ENCODE measurements around the gene GALNT17.
A peak's percentile ranks its signal among the peaks of the same experiment; 100 is the strongest.
"Not testable (repeated sequence)": the region's sequence is repeated elsewhere in the genome, so short reads cannot be mapped to it uniquely, and the experiment has no call there.

The GALNT17 gene

GRCh38 chr7:71708710-71709109 is 576.8 kb downstream of the GALNT17 start:
- DNase-seq: no peak

DNA sequence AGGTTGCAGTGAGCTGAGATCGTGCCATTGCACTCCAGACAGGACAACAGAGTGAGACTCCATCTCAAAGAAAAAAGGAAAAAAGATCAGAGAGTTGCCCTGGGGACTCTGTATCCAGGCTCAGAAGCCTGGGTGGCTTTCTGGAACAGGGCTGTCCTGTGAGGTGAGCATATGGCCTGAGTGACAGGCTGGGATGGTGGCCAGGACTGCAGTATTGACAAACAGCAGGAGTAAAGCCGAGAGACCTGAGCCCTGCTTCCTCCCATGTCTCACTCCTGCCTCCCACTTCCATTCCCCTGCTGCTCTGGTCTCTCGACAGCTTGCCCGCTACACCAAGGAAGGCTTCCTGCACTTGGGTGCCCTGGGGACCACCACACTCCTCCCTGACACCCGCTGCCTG is 578.5 kb downstream of the GALNT17 start:
- DNase-seq: no peak

DNA sequence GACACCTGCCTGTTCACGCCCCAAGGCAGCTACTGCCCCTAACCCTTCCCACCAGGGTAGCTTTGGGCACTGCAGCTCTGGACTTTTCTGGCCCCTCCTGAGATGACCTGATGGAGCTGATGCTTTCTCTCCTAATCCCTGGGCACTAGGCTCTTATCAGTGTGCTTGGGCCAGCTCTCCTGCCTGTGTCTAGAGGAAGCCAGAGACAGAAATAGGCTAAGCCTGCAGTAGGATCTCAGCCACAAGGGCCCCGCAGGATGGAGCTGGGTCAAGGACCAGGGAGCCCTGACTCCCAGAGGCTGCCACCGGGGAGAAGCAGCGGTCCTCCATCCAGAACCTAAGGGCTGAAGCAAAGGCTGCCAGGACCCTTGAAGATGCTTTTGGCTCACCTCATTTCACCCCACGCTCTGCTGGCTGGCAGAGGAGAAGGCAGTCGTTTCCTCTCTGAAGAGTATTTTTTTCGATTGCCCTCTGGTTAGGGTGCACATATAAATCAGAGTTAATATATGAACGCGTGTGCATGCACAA is 580.8 kb downstream of the GALNT17 start:
- no peak for DNase-seq

DNA sequence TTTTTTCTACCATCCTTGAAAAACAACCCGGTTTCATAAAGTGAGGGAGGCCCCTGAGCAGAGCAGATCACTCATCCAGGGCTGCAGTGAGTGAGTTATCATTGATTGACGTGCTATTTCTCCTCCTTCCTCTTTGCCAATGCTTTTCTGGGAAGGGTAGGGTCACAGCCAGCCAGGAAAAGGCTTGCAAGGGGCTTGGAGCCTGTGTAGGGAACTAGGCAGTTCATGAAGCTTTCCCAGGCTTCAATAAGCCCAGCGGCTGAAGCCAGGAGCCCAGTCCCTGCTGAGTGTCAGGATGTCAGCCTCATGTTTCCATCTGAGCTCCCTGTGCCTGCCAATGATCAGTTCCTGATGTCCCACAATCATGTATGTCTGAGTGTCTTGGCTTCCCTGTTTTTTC is 584.7 kb downstream of the GALNT17 start:
- DNase-seq: no peak

DNA sequence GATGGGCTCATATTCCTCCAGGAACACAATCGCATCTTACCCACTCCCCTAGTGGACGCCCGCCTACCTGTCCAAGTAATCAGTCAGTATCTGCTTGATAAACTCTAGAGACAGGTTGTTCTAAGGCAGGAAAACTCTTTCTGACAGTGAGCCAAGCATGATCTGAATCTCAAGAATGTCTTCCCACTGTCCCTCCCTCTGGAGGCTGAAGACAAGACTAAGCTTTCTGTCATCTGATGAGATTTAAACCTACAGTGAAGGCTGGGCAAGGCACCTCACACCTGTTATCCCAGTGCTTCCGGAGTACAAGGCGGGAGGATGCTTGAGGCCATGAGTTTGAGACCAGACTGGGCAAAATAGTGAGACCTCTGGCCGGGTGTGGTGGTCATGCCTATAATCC is 586.6 kb downstream of the GALNT17 start:
- DNase-seq: no peak

DNA sequence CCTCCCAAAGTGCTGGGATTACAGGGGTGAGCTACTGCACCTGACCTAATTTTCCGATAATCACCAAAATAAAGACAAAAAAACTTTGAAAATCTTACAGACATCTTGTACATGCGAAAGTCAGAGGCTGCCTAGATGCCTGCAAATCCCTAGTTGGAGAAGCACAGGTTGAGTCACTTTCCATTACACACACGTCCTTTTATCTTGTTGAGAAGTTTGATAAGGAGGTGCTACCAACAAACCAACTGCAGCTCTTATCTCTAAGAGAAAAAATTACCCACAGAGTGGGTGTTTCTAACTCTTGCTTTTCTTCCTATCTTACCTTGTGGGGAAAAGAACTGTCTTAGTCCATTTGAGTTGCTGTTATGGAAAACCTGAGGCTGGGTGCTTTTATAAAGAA is 589.8 kb downstream of the GALNT17 start:
- DNase-seq: no peak

DNA sequence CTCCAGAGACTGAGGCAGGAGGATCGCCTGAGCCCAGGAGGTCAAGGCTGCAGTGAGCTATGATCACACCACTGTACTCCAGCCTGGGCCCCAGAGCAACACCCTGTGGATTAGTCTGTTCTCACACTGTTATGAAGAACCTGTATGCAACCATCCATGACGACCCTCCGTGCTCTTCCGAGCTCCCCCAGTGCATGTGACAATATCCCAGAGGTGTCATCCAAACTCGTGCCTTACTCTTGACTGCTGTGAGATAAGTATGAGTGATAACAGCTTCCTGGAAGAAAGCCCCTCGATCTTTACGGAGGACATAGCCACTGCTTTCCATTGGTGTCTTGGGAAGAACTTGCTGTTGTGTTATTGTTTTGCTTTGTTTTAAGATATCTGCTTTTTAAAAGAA is 591.9 kb downstream of the GALNT17 start:
- no peak for DNase-seq

DNA sequence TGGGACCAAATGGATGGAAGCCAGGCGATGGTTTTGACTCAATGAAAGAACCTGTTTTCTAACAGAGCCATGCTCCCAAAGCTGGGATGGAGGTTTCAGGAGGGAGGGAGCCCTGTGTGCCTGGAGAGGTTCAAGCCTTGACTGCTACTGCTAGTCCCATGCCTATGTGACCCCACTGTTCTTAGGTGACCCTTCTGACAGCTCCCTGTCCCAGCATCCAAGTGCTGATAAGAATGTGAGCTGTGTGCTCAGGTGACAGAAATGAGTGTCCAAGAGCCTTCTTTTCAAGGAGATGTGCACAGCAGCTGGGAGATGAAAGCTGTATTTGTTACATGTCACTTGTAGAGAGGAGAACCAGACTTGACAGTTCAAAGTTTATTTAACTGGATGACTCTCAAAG is 595.4 kb downstream of the GALNT17 start:
- no peak for DNase-seq

GRCh38 chr7:71731740-71732139 is 599.8 kb downstream of the GALNT17 start:
- DNase-seq: no peak

DNA sequence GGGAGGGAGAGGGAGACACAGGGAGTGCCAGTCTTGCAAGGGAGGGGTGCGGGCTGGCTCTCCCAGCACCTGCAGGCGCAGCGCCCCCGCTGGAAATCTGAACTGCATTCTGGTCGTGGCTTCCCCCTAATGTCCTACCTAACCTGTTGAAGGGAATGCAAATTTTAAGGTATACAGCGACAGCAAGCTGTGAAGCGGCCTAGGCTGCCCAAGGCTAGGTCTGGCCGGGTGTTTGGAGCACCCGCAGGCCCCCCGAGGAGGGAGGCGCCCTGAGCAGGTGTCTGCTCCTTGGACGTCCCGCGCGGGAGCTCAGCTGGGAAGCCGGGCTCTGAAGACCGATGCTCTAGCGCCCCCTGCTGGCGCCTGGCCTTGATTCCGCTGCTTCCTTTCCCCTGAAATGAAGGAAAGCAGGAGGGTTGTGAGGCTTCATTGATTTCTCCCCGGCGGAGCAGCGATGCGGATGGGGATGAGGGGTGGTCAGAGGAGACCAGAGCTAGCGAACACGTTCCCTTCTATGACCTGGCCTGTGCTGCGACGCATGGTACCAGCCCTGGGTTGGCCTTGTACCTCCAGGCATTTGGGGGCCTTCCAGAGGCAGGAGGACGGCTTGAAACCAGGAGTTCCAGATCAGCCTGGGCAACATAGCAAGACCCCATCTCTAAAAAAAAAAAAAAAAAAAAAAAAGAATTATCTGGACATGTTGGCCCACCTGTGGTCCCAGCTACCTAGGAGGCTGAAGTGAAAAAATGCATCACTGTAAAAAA is 601.3 kb downstream of the GALNT17 start:
- DNase-seq: peak; percentile 34

DNA sequence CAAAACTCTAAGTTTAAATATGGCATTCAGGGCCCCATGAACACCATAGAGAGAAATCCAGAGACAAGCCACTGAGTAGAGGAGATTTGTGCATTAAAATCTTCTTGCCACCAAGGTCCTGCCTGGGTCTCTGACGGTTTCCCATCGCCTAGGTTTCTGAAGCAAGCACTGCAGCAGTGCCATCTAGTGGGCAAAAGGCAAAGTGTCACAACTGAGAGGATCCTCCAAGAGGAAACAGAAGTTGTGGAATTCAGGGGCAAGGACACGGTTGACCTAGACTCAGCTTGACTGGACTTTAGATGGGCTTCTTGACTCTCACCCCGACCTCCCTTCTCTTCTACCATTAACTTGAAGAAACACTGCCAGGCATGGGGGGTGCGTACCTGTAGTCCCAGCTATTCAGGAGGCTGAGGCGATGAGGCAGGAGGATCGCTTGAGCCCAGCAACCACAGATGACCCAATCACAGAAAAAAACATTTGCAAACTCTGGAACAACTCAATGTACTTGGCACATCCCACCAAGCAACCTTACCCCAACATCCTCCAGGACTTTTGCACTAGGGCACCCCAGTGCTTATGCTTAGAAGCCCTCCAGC is 604.1 kb downstream of the GALNT17 start:
- peak; percentile 33 for DNase-seq

DNA sequence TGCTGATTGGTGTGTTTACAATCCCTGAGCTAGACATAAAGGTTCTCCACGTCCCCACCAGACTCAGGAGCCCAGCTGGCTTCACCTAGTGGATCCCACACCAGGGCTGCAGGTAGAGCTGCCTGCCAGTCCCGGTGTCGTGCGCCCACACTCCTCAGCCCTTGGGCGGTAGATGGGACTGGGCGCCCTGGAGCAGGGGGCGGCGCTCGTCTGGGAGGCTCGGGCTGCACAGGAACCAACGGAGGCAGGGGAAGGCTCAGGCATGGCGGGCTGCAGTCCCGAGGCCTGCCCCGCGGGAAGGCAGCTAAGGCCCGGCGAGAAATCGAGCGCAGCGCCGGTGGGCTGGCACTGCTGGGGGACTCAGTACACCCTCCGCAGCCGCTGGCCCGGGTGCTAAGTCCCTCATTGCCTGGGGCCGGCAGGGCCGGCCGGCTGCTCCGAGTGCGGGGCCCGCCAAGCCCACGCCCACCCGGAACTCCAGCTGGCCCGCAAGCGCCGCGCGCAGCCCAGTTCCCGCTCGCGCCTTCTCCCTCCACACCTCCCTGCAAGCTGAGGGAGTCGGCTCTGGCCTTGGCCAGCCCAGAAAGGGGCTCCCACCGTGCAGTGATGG is 606.1 kb downstream of the GALNT17 start:
- not testable (repeated sequence) for DNase-seq

DNA sequence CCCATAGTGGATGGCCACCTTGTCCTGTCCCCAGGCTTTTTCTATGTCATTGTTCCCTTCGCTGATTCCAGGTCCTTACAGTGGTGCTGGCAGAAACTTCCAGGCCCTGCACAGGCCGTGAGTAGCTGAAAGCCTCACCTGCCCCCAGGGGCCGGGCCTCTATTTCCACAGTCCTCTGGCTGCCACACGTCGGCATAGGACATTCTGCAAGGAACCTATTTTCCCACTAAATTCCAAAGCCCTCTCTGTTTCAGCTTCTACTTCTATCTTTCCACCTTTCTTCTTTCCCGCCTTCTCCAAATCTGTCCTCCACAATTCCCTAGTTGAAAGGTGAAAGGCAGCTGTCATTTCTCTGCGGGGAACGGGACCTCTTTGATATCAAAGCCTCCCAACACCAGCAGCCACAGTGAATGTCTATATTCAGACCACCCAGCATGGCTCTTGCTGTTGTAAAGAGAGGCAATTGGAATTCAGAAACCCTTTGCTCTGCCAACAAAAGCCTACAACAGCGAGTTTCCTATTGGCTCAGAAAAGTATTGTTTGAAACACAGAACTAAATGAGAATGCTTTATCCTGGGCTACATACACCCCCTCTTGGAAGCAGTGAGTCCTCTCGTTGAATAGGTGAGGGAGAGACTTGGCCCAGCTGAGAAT is 607.7 kb downstream of the GALNT17 start:
- no peak for DNase-seq

- no peak for DNase-seq
These were observed 608.2 kb downstream of the GALNT17 start for GRCh38 chr7:71740174-71740560.

GRCh38 chr7:71746006-71746405 is 614.1 kb downstream of the GALNT17 start:
- DNase-seq: no peak

DNA sequence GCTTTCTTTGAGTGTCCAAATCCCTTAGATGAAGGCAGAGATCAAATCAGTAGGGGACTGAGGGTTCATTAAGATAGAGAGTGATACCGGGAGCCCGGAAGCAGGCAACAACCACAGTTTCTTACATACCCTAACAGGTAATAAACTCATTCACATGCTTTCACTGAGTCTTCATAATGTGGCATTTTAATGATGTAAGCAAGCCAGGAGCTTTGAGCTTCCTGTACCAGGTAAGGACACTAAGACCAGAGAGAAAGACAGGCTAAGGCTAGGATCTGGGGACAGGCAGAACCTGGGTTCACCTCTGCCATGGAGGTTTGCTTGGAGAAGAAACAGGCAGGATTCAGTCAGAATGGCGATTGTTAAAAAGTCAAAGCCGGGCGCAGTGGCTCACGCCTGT is 618.3 kb downstream of the GALNT17 start:
- no peak for DNase-seq

GRCh38 chr7:71752171-71752935 is 620.4 kb downstream of the GALNT17 start:
- DNase-seq: peak; percentile 7

GRCh38 chr7:71753236-71753635 is 621.3 kb downstream of the GALNT17 start:
- DNase-seq: no peak

DNA sequence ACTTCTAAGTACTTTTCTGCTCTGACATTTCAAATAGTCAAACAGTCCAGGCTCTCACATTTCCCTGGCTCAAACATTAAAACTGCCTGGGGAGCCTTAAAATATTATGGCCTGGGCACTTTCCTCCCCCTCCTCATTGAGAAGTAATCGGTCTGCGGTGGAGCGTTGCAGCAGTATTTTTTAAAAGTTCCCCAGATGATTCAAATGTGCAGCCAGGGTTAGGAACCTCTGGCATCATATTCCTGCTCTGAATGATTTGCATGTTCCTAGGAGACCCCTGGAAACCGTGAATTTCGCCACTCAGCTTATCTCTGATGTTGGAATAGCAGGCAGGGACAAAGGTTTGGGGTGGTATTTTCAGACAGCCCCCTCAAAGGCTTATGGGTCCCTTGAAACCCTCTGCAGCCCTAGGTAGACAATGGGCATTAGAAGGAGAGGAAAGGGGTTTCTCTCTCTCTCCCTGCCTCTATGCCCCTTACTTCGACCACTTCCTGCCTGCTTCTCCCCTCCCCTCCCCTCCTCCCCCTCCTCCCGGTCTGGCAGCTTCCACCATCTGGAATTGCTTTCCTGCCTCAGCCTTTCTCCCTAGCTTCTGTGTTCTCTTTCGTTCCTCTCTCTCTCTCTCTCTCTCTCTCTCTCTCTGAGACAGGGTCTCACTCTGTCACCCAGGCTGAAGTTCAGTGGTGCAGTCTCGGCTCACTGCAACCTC is 622.2 kb downstream of the GALNT17 start:
- DNase-seq: no peak

DNA sequence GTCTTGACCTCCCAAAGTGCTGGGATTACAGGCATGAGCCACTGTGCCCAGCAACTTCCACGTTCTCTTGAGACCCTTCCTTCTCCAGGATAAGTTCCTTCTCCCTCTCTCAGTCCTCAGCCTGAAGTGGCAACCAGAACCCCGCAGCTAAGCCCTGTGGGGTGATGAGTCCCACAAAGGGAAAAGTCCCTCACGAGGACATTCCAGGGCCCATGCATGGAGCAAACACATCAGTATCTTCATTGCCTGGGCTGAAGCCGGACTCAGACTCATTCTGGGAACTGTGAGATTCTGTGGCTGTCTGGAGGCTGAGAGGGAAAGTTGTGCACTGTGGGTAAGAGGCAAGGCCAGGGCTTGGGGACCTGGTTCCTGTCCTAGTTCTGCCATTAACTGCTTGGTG is 622.9 kb downstream of the GALNT17 start:
- DNase-seq: no peak

GRCh38 chr7:71761336-71761735 is 629.4 kb downstream of the GALNT17 start:
- no peak for DNase-seq

Measured in CD4-positive, alpha-beta T cell treated with Interleukin-17A for 1 hour (primary cell).